Measurements from ENCODE around the gene MDFI. TPM values are rescaled to one million over a fixed set of nuclear protein-coding genes. Genes with fewer than 3 reads are reported as not detected.

Gene MDFI
- total RNA-seq, 1 donor from 2014 or later = 1.3 TPM

DNA sequence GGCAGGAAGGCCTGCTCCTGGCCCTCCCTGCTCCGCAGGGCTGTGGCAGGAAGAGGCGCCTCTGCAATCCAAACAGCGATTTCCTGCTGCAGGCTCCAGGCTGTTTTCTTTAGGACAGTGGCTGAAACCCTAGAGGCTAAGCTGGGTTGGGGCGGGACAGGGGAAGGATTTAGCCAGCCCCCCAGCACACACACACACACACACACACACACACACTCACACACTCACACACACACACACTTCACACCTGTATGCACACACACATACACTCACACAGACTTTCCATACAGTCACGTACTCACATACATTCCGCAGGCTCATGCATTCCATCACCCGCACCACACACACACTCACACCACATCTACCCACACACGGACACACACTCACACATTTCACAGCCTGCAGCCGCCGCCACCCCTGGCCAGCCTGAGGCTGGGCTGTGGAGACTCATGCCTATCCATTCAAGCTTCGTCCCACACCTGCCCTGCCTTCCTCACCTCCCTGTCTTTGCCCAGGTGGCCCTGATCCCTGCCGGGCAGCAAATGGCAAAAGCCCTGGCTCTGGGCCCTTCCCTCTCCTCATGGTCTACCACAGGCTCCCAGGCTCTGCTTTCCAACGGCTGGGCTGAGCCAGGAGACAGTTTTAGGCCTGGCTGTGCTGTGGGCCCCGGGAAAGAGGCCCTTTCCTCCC lies 17.9 kb downstream of the MDFI start:
- ATAC-seq (no peak), DNase-seq (ENCODE audit: missing footprints) (no peak)
- intact Hi-C loops (cut with DNase I) = no loop called here

DNA sequence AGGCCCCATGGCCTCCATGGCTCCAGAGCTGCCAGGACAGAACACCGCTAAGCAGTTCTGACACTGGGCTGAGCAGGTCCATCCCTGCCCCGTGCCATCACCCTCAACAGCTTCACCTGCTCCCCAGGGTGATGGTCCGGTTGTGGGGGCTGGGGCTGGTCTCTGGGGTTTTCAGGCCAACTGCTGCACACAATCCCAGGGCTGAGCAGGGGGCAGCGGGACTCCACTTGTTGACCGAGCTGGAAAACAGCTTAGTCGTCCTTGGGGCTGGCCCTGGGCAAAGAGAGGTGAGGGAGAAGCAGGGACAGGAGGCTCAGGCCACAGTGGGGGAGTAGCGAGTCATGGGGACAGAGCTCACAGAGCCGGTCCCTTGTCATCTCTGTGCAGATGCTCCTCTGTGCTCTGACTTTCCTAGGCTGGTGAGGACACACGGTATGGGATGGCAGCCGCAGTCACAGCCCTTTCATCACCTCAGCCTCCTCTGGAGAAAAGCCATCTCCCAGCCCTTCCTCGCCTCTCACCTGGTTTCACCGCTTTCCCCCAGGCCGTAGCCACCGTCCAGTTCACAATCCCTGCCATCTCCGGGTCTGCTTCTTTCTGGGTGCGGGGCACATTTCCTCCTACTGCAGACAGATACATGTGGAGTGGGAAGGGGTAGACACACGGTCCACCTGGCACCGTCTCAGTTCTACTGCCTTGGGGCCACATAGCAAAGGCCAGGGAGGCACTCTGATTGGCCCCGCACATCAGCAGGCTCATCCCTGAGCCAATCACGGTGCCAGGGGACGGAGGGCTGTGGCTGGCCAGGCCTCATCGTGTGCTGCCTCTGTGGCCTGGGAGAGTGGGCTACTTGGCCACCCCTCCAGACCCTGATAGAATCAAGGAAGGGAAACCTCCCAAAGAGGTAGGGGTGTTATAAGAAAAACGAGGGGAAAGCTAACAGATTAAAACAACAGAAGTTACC lies 19.1 kb downstream of the MDFI start:
- ATAC-seq (no peak), DNase-seq (ENCODE audit: missing footprints) (no peak)
- intact Hi-C loops (cut with DNase I) = no loop called here

DNA sequence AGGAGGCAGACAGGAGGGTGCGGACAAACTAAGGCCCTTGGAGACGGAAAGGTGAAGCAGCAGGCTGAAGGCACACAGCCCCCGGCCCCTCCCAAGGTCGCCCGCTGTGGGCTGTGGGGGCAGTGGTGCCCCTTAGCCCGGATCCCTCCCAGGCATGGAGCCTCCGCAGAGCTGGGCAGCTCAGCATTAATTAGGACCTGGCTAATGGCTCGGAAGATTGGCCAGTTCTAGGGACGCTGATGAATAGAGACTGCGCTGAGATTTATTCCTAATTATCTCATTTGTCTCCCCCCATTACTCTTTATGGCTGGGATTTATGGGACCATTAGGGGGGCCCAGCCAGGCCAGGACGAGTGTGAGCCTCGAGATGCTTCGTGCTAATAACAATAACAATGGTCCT lies 20.4 kb downstream of the MDFI start:
- no peak for ATAC-seq
- DNase-seq (ENCODE audit: missing footprints) = no peak
- intact Hi-C loops (cut with DNase I) = no loop called here

DNA sequence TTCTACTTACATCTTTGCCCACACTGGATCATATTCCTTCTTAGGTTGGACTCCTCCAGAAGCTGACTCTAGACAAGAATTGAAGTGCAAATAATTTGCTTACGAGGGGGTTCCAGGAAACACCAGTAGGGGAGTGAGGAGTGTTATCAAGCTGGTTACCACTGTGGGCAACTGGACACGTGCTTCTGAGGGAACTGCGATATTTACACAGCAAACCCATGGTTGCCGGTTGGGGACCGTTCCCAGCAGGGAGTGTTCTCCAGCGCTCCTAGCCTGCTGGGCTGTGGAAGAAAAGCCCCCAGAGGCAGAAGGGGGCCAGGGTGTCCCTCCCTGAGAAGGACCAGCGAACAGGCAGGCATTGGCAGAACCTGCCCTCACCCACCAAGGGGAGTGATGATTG lies 21.7 kb downstream of the MDFI start:
- ATAC-seq (no peak), DNase-seq (ENCODE audit: missing footprints) (no peak)
- intact Hi-C loops (cut with DNase I) = no loop called here

DNA sequence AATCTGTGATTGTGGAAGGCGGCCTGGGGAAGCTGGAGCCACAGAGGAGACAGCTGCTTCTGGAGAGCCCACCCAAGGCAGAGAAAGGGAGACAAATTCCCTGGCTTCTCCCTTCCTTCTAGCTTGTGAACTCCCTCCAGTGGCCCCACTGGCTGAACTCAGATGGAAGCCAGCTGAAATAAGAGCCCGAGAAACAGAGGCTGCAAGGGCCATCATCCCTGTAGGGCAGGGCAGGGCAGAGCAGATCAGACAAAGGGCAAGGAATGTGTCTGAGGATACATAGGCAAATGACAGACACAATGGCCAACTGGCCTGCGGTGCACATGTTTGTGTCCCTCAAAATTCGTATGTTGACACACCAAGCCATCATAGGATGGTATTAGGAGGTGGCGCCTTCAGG lies 25.3 kb downstream of the MDFI start:
- DNase-seq (ENCODE audit: missing footprints) (no peak), ATAC-seq (no peak)
- intact Hi-C loops (cut with DNase I) = no loop called here

DNA sequence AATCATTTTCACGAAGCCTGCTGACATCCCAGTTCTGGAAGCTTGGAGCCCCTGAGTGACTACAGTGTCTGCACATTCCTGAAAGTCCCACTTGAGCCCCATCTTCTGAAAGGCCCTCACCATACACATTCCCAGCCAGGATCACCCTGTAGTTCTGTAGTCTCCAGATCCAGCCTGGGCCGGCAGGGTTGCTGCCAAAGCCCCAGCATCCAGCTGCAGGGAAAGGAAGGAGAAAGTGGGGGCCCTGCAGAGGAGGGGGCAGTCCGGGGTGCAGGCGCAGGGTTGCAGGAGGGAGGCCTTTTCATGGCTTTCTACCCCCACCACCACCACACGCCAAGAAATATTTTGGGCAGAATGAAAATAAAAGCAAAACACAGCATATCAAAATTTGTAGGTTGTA lies 26.0 kb downstream of the MDFI start:
- intact Hi-C loops (cut with DNase I) = no loop called here
- ATAC-seq = no peak
- no peak for DNase-seq (ENCODE audit: missing footprints)

DNA sequence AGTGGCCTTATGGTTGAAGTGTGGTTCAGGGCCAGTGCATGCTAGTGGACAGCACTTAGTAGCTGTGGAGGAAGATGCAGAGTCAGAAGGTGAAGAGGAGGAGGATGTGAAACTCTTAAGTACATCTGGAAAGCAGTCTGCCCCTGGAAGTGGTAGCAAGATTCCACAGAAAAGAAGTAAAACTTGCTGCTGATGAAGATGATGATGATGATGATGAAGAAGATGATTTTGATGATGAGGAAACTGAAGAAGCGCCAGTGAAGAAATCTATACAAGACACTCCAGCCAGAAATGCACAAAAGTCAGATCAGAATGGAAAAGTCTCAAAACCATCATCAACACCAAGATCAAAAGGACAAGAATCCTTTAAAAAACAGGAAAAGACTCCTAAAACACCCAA lies 28.9 kb downstream of the MDFI start:
- DNase-seq (ENCODE audit: missing footprints) (no peak), ATAC-seq (no peak)
- intact Hi-C loops (cut with DNase I) = no loop called here

DNA sequence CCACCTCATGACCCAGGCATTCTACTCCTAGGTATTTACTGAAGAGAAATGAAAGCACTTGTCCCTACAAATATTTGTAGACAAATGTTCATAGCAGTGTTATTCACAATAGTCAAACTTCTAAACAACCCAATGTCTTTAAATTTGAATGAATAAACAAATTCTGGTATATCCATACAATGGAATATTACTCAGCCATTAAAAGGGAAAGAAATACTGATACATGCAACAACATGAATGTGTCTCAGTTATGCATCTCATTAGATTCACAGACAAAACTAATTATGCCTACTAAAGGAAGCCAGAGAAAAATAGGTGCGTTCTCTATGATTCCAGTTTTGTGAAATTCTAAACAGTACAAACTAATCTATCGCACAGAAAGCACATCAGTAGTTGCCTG lies 30.7 kb downstream of the MDFI start:
- intact Hi-C loops (cut with DNase I) = no loop called here
- no peak for ATAC-seq
- no peak for DNase-seq (ENCODE audit: missing footprints)

DNA sequence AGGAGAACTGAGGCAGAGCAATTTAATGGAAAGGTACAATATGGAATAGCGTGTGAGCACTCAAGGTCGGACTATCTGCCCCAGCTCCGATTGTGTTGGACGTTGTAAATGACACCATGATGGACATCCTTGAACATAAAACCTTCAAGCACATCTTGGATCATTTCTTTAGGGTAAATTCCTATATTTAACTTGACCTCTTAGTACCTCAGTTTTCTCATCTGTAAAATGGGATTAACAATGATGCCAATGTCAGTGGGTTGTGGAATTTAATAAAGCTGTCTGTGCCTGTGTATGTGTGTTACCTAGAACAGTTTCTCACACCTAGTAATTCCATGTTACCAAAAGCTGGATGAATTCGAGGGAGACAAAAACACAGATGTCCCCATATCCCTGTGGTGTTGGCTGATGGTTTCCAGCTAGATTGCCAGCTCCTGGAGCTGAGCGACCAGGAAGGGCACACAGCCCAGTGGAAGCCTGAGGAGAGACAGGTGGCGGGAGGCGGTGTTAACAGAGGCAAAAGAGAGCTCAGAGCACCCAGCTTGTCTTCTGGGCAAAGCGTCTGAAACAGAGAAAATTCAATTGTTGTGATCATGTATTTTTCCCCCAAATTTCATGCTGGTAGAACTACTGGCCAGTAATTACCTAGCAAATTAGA lies 32.6 kb downstream of the MDFI start:
- intact Hi-C loops (cut with DNase I) = no loop called here
- DNase-seq (ENCODE audit: missing footprints) (no peak), ATAC-seq (no peak)

DNA sequence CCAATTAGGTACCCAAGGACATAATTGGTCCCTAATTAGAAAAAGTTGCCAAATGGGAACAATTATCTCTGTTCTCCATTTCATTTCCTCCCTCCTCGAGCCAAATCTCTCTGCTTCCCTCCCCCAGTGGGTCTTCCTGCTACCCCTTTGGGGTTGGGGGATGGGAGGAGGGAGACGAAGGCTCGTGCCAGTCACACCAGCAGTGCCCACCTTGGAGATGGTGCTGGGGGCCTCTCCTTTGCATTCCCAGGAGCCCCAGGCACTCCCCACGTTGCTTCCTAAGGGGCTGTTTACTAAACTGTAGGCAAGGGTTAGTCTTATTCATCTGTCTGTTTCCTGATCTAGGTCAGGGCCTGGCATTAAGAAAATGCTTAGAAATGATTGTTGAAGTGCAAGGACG lies 33.1 kb downstream of the MDFI start:
- DNase-seq (ENCODE audit: missing footprints) = no peak
- ATAC-seq = no peak
- intact Hi-C loops (cut with DNase I) = no loop called here

DNA sequence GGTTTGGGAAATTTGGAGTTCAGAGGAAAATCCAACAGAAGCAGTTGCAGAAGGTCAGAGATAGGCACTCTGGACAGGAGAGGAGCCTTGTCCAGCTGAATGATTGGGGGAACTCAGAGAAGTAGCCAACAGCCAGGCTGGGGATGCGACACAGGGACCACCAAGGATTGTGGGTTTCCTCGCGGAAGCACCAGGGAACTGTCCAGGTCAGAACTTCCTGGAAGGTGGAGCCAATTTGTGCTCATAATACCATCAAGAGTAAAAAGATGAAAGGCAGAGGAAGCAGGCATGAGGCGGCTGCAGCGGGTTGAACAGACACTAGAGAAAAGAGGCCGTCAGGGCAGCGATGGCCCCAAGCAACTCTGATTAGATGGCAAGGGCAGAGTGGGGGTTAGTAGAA lies 33.7 kb downstream of the MDFI start:
- intact Hi-C loops (cut with DNase I) = no loop called here
- ATAC-seq (no peak), DNase-seq (ENCODE audit: missing footprints) (no peak)

DNA sequence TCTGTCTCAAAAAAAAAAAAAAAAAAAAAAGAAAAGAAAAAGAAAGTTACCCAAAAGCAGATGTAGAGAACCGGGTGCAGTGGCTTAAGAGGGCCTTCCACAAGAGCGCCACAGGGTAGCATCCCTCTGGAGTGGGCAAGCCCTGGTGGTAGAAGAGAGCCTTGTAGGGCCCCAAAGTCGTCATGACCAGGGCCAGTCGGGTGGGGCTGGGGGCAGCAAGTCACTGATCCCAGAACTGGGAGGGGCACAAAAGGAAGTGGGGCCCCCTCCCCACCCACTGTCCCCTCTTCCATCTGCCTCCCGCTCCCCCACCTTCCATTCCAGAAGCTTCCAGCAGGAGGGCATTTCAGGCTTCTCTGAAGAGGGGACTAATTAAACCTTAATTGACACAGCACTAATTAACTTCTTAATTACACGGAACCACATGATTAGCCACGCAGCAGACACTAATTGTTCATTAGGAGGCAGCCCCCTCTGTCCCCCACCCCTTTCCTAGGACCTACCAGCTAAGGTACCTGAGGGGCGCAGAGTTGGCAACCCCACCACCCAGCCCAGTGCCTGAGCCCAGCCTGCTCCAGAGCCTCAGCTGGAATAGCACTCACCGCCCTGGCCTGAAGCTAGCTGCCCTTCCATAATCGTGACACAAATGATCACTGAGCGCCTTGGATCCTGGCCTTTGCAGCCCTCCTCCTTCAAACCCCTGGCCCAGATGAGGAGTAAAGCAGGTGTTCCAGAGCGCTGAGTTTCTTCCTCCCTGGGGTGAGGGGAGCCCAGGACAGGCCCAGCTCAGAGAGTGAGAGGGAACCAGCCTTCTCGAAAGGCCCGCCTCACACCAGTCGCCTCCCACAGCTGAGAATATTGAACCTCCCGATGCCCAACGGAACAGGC lies 34.8 kb downstream of the MDFI start:
- ATAC-seq (no peak), DNase-seq (ENCODE audit: missing footprints) (no peak)
- intact Hi-C loops (cut with DNase I) = no loop called here

DNA sequence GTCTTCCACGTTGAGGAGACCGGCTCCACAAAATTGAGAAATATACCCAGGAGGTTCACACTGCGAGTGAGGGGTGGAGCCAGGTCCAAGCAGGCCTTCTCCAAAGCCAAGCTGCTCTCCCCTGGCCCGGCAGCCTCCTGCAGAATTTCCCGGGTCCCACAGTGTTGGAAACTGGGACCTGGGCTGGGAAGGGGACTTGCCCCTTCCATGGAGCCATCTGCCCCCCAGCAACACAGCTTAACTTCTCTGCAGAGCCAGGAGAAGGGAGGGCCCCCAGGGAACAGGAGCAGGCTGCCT lies 35.4 kb downstream of the MDFI start:
- DNase-seq (ENCODE audit: missing footprints) (no peak), ATAC-seq (no peak)
- intact Hi-C loops (cut with DNase I) = no loop called here

DNA sequence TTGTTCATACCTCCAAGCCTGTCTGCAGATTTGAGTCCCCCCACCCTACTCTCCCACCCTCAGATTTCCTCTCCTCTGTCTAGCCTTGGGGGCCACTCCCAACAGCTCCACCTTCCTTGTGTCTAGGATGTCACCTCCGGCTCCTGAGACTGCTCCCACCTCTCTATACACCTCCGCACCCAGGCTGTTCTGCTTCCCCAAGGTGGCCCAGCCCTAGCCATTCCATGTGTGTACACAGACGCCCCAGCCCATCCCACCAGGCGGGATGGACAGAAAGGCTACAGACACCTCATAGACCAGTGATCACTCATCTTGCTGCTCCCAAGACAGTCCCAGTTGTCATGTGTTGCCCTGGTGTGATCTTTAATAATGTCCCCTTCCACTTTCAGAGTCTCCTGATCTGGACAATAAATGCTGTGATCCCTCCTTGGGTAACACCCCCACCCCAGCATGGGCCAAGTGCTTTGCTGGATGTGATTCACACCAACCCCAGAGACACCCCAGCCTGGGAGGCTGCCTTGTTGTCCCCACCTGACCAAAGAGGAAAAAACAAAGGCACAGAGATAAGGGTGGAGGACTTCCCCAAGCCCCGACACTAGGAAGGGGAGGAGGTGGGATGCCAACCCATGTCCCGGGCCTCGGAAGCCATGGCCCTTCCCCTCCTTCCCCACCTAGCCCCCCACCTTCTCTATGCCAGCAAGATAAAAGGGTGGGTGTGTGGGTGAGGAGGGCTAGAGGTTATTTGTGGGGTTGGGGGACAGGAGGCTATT lies 36.1 kb downstream of the MDFI start:
- DNase-seq (ENCODE audit: missing footprints) (no peak), ATAC-seq (no peak)
- intact Hi-C loops (cut with DNase I) = no loop called here

DNA sequence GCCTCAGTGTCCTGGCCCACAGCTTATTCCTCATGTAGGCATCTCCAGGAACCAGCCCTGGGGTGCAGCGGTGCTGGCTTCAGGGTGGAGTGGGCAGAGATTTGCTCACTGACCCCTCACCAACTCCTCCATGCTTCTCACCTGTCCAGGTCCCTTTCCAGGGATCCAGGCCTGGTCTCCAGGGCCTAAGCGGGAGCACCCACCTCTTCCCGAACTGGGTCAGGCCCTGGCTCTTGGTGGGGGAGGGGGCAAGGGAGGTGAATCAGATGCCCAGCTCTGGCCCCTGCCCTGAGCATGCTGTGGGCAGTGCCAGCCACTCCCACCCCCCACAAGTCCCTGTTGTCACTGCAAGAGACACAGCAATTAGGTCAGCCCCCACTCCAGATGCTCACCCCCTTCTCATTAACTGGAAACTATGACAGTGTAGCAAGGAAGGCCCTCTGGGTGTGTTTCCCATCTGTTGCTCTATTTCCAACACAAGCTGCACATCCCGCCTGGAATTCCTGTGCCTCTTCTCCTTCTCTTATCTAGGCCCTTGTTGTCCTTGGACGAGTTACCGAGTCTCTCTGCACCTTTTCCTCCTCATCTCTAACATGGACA lies 37.0 kb downstream of the MDFI start:
- DNase-seq (ENCODE audit: missing footprints) (no peak), ATAC-seq (no peak)
- intact Hi-C loops (cut with DNase I) = no loop called here

DNA sequence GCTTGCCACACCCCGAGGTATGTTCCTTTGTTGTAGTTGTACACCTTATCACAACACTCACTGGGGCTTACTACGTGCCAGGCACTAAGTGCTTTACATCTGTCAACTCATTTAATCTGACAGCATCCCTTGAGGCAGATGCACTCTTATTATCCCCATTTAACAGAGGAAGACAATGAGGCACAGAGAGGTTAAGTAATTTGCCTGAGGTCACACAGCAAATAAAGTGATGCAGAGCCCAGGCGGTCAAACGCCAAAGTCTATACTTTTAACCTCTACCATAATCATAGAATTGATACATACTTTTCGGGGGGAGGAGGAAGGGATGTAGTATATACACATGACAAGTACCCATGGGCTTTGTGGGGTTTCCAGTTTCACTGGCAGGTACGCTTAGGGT lies 37.7 kb downstream of the MDFI start:
- intact Hi-C loops (cut with DNase I) = no loop called here
- DNase-seq (ENCODE audit: missing footprints) = no peak
- ATAC-seq = no peak

DNA sequence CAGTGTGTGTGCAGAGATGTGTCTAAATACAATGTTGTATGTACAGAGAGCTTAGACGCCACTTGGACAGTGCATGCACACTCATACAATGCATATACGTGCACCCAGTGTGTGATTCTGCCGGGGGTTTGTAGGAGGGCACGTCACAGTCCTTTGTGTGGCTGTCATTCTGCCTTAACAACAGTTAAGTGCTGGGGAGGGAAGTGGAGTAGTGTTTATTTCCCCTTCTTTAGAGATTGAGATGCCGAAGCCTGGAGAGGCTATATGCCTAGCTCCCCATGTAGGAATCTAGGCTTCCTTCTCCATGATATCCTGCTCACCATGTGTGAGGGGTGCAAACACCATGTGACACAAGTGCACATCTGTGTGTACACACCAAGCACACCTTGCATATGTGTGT lies 38.2 kb downstream of the MDFI start:
- no peak for DNase-seq (ENCODE audit: missing footprints)
- intact Hi-C loops (cut with DNase I) = no loop called here

More for the DNA sequence above, 38.2 kb downstream of the MDFI start:
- no peak for ATAC-seq

Data from Right ventricle myocardium inferior (tissue), 1 donor.